Measurements from ENCODE around the gene ZMYM2.

- no peak for TF ChIP-seq EZH2 (optimal IDR thresholded peaks at IDR 0.05; ENCODE audit: low read depth, low read length)
- TF ChIP-seq CTCF (IDR thresholded peaks at IDR 0.05; ENCODE audit: low read length), result no peak
- no peak for TF ChIP-seq EZH2phosphoT487 (IDR thresholded peaks at IDR 0.05; ENCODE audit: low read length)
Observed at GRCh38 chr13:20006206-20006605, 47.7 kb downstream of the ZMYM2 start.
